Ascending aorta (tissue), 2 donors: ENCODE results near the gene ATP5IF1. TPM values are rescaled to one million over a fixed set of nuclear protein-coding genes. Genes with fewer than 3 reads are reported as not detected.
A peak's percentile ranks its signal among the peaks of the same experiment; 100 is the strongest.

Experiments used
- DNase-seq, 2 donors: peaks; one replicate each; pipeline ENCODE4 v3.0.0-alpha.2; 2019; ENCODE audit warnings: low spot score in 2 of 2
- H3K27ac ChIP-seq, 2 donors: fragments of 200-600 bp; sonication (generic); one replicate each; pipeline ENCODE4 v1.5.1; 2016 to 2017; ENCODE audit warnings: mild to moderate bottlenecking in 1 of 2
- H3K27me3 ChIP-seq: fragments of 200-600 bp; sonication (generic); one replicate; pipeline ENCODE4 v1.5.1; 2017
- H3K36me3 ChIP-seq, 2 donors: fragments of 200-600 bp; sonication (generic); one replicate each; pipeline ENCODE4 v1.5.1; 2016
- H3K4me1 ChIP-seq, 2 donors: fragments of 200-600 bp; sonication (generic); one replicate each; pipeline ENCODE4 v1.5.1; 2016 to 2017; ENCODE audit warnings: mild to moderate bottlenecking in 1 of 2
- H3K4me3 ChIP-seq, 2 donors: fragments of 200-600 bp; sonication (generic); one replicate each; pipeline ENCODE4 v1.5.1; 2016 to 2017; ENCODE audit warnings: mild to moderate bottlenecking in 1 of 2
- H3K9me3 ChIP-seq, 2 donors: fragments of 200-600 bp; sonication (generic); one replicate each; pipeline ENCODE4 v1.5.1; 2016
- CTCF ChIP-seq, 3 experiments: fragments of 200-600 bp in 2 of 3; fragments of 450-650 bp in 1 of 3; sonication (generic) in 2 of 3; IDR thresholded peaks; one replicate each; pipeline ENCODE4 v1.5.1; 2016 to 2019; ENCODE audit warnings: antibody characterized with exemption in 3 of 3, mild to moderate bottlenecking in 1 of 3, moderate library complexity in 1 of 3
- intact Hi-C: fragments of 100-400 bp; cut with DNase I; formaldehyde crosslinking; loops from one replicate; pipeline ENCODE4 v1.15.1; 2023
- total RNA-seq: library from RNA; depleted of rRNA; stranded (reverse); fragments of >200 nt; gene quantifications from one replicate; pipeline ENCODE4 v1.1.0, GENCODE V29; 2016

Gene ATP5IF1
- total RNA-seq, 1 donor from 2014 or later: 220 TPM

- H3K36me3 ChIP-seq: peaks cover 26 to 51% of the 10 kb centered on the region in 2 donors
- no peak for TF ChIP-seq CTCF (IDR thresholded peaks at IDR 0.05)
Measured at GRCh38 chr1:28229996-28230395, 5.9 kb upstream of the ATP5IF1 start.

GRCh38 chr1:28232558-28233263 lies 3.2 kb upstream of the ATP5IF1 start, which contains the start of gene DNAJC8:
TSS of gene DNAJC8 (minus strand) at chr1:28233029. CDS start at chr1:28232998, 31 bp downstream.
- Histone ChIP-seq H3K9me3 (no peaks in the 10 kb centered on the region), H3K4me3 (peak within 1 kb of the TSS; percentile 70 to 82), H3K27me3 (no peaks in the 10 kb centered on the region), H3K36me3 (peaks cover 11 to 25% of the 10 kb centered on the region in 2 donors), H3K4me1 (peaks cover 7 to 28% of the 10 kb centered on the region in 2 donors), H3K27ac (peak within 1 kb of the TSS; percentile 73 to 75)
- TF ChIP-seq CTCF (IDR thresholded peaks at IDR 0.05): no peak
- intact Hi-C loops: loop anchor here (2.0 to 10.0 kb wide), 2 partner anchors 26 to 412 kb away; partner anchors contain the start of genes RNU11, SESN2 and TAF12
- peak; percentile 76 to 98 for DNase-seq

More at GRCh38 chr1:28229996-28230395, 5.9 kb upstream of the ATP5IF1 start:
- Histone ChIP-seq H3K4me3 (no peak overlapping the region), H3K4me1 (peaks cover 3 to 14% of the 10 kb centered on the region in 2 donors), H3K27me3 (no peaks in the 10 kb centered on the region), H3K9me3 (no peaks in the 10 kb centered on the region), H3K27ac (no peak overlapping the region)
- intact Hi-C loops: loop anchor here (10.0 kb wide), 1 partner anchor 415 kb away; the partner anchor contains the start of genes RNU11 and TAF12
- no peak for DNase-seq

GRCh38 chr1:28233264-28233606 lies 2.7 kb upstream of the ATP5IF1 start:
- Histone ChIP-seq H3K4me3 (peak overlapping the region; percentile 70 to 82), H3K36me3 (peaks cover 6 to 20% of the 10 kb centered on the region in 2 donors), H3K27ac (peak overlapping the region; percentile 73 to 75), H3K27me3 (no peaks in the 10 kb centered on the region), H3K4me1 (peaks cover 7 to 28% of the 10 kb centered on the region in 2 donors), H3K9me3 (no peaks in the 10 kb centered on the region)
- no peak for TF ChIP-seq CTCF (IDR thresholded peaks at IDR 0.05)
- DNase-seq: no peak
- intact Hi-C loops: loop anchor here (2.0 to 10.0 kb wide), 2 partner anchors 26 to 412 kb away; partner anchors contain the start of genes RNU11, SESN2 and TAF12

GRCh38 chr1:28236656-28237322 lies 865 bp downstream of the ATP5IF1 start:
- TF ChIP-seq CTCF (IDR thresholded peaks at IDR 0.05): no peak
- intact Hi-C loops: loop anchor here (1.0 to 10.0 kb wide), 3 partner anchors 10 to 886 kb away; partner anchors contain the start of genes RNU11, TAF12 and TMEM200B
- Histone ChIP-seq H3K27ac (peak overlapping the region; percentile 74 to 85), H3K27me3 (no peaks in the 10 kb centered on the region), H3K4me1 (peaks cover 7 to 22% of the 10 kb centered on the region in 2 donors), H3K9me3 (no peaks in the 10 kb centered on the region), H3K4me3 (peak overlapping the region; percentile 80 to 86), H3K36me3 (no peaks in the 10 kb centered on the region)
- DNase-seq: no peak

GRCh38 chr1:28239004-28239403 lies 3.1 kb downstream of the ATP5IF1 start:
- H3K4me1 ChIP-seq: peaks cover 5 to 13% of the 10 kb centered on the region in 2 donors
- no peak overlapping the region for H3K4me3 ChIP-seq
- no peak overlapping the region for H3K27ac ChIP-seq
- TF ChIP-seq CTCF (IDR thresholded peaks at IDR 0.05): no peak
- intact Hi-C loops: loop anchor here (5.0 to 10.0 kb wide), 2 partner anchors 406 to 883 kb away; partner anchors contain the start of genes RNU11, TAF12 and TMEM200B
- no peaks in the 10 kb centered on the region for H3K27me3 ChIP-seq
- H3K9me3 ChIP-seq: no peaks in the 10 kb centered on the region
- no peak for DNase-seq
- no peaks in the 10 kb centered on the region for H3K36me3 ChIP-seq
